ENCODE measurements around the gene SGTA.

DNA sequence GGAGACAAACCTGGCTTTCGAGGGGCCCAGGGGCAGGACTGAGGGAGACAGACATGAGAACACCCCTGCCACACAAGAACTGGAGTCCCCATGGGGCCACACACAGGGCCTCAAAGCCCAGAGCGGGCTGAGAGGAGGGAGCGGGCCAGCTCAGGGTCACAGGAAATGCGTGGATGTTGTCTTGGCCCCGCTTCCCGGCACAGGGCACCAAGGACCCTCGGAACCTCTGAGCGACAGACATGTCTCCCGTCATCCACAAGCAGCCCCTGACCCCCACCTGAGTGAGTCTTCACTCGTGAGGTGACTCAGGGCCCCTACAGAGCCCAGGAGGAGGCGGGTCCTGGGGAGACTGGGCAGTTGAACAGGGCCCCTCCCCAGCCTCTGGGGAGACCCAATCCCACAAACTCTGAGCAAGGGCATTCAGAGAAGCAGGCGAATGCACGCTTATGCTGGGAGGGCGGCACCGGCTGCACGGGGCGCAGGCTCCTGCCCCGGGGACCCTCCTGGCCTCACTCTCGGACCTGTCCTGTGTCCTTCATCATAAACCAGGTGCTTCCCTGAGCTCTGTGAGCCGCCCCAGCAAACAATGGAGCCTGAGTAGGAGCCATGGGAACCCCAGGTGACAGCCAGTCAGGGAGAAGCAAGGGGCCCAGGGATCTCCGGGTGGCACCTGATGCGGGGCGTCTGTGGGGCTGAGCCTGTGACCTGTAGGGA lies 20.1 kb downstream of the SGTA start:
- TF ChIP-seq TCF7L2 (IDR thresholded peaks at IDR 0.05; ENCODE audit: low read depth, low read length) (no peak), REST (IDR thresholded peaks at IDR 0.05; ENCODE audit: insufficient read depth in 1 of 2, low read depth in 2 of 2, low read length in 1 of 2) (no peak), POLR2AphosphoS5 (IDR thresholded peaks at IDR 0.05; ENCODE audit: low read depth, low read length) (no peak)
- TF ChIP-seq, protein P1, sequence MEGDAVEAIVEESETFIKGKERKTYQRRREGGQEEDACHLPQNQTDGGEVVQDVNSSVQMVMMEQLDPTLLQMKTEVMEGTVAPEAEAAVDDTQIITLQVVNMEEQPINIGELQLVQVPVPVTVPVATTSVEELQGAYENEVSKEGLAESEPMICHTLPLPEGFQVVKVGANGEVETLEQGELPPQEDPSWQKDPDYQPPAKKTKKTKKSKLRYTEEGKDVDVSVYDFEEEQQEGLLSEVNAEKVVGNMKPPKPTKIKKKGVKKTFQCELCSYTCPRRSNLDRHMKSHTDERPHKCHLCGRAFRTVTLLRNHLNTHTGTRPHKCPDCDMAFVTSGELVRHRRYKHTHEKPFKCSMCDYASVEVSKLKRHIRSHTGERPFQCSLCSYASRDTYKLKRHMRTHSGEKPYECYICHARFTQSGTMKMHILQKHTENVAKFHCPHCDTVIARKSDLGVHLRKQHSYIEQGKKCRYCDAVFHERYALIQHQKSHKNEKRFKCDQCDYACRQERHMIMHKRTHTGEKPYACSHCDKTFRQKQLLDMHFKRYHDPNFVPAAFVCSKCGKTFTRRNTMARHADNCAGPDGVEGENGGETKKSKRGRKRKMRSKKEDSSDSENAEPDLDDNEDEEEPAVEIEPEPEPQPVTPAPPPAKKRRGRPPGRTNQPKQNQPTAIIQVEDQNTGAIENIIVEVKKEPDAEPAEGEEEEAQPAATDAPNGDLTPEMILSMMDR (IDR thresholded peaks at IDR 0.05), result no peak
